HepG2 (cell line): ENCODE results near the gene JSRP1. TPM values are rescaled to one million over a fixed set of nuclear protein-coding genes. Genes with fewer than 3 reads are reported as not detected.
A peak's percentile ranks its signal among the peaks of the same experiment; 100 is the strongest.

Source experiments
- HMGXB4 ChIP-seq, 2 experiments: sonication (generic) in 1 of 2; formaldehyde crosslinking in 1 of 2; IDR thresholded peaks; 2 replicates each; pipeline versions ENCODE4 v1.4.0 to v1.6.1; 2018 to 2020; ENCODE audit warnings: missing genetic modification reagents in 2 of 2, borderline replicate concordance in 1 of 2, low read depth in 1 of 2, mild to moderate bottlenecking in 1 of 2, missing biosample characterization in 1 of 2
- KMT2B ChIP-seq: IDR thresholded peaks from 2 replicates; pipeline ENCODE4 v1.6.1; 2016; ENCODE audit warnings: missing genetic modification reagents, missing compliant biosample characterization
- MYC ChIP-seq: sonication (generic); formaldehyde crosslinking; IDR thresholded peaks from 2 replicates; pipeline ENCODE4 v1.9.0; 2021; ENCODE audit warnings: missing genetic modification reagents, borderline replicate concordance
- SAP130 ChIP-seq: IDR thresholded peaks from 2 replicates; pipeline ENCODE4 v1.6.1; 2016; ENCODE audit warnings: low read depth
- TRAFD1 ChIP-seq: sonication (generic); formaldehyde crosslinking; IDR thresholded peaks from 2 replicates; pipeline ENCODE4 v1.5.1; 2020; ENCODE audit warnings: missing genetic modification reagents, mild to moderate bottlenecking, borderline replicate concordance
- ZBTB3 ChIP-seq: sonication (generic); formaldehyde crosslinking; IDR thresholded peaks from 2 replicates; pipeline ENCODE4 v1.4.0; 2020; ENCODE audit warnings: low read depth, mild to moderate bottlenecking, moderate library complexity, missing genetic modification reagents, borderline replicate concordance
- ZNF142 ChIP-seq: sonication (generic); formaldehyde crosslinking; IDR thresholded peaks from 2 replicates; pipeline ENCODE4 v1.4.0; 2020; ENCODE audit warnings: missing genetic modification reagents
- ZSCAN20 ChIP-seq: sonication (generic); formaldehyde crosslinking; IDR thresholded peaks from 2 replicates; pipeline ENCODE4 v1.4.0; 2020; ENCODE audit warnings: missing genetic modification reagents, mild to moderate bottlenecking, borderline replicate concordance
- ZSCAN25 ChIP-seq: sonication (generic); formaldehyde crosslinking; IDR thresholded peaks from 2 replicates; pipeline ENCODE4 v1.8.0; 2022; ENCODE audit warnings: mild to moderate bottlenecking, missing genetic modification reagents
- ZXDC ChIP-seq: sonication (generic); formaldehyde crosslinking; IDR thresholded peaks from 2 replicates; pipeline ENCODE4 v1.5.0; 2020; ENCODE audit warnings: mild to moderate bottlenecking, missing genetic modification reagents
- polyA plus RNA-seq, 8 experiments: library from polyadenylated mRNA; depleted of rRNA in 3 of 8; stranded (reverse) in 7 of 8; unstranded in 1 of 8; fragments of >200 nt; fragmentation: Illumina TruSeq in 4 of 8; extraction: Trizol in 4 of 8; gene quantifications; 2 replicates each; pipeline versions ENCODE4 v1.2.1 to v1.2.3, GENCODE V29; 2011 to 2016; ENCODE audit warnings: low read depth in 4 of 8, missing spikeins in 1 of 8, mixed read lengths in 1 of 8; ENCODE audit not compliant: insufficient read depth in 1 of 8
- total RNA-seq, 5 experiments: library from RNA; depleted of rRNA; stranded (reverse); fragments of >200 nt; fragmentation: Illumina TruSeq; extraction: Trizol; gene quantifications; 2 replicates each; pipeline ENCODE4 v1.2.3, GENCODE V29; 2016; ENCODE audit warnings: low read depth in 1 of 5

Gene JSRP1
- total and polyA plus RNA-seq, 2 of the 13 experiments (the other 11 are each of a cell fraction or from before 2014, with no cell fraction given): 0.16 to 0.38 TPM

GRCh38 chr19:2270423-2271233 is 14.4 kb upstream of the JSRP1 start (continued):
- TF ChIP-seq ZSCAN25 (no peak), TRAFD1 (CRISPR knock-in tag) (no peak), KMT2B (CRISPR knock-in tag) (no peak), ZXDC (CRISPR knock-in tag) (0 out of 2 replicates have a peak, but pooled peaks have one; percentile 48), ZNF142 (CRISPR knock-in tag) (no peak), ZBTB3 (CRISPR knock-in tag) (no peak), MYC (CRISPR knock-in tag) (peak; percentile 43; the same call in 1 of the 2 replicates), ZSCAN20 (CRISPR knock-in tag) (peak; percentile 55), HMGXB4 (CRISPR knock-in tag; IDR thresholded peaks at IDR 0.05; ENCODE audit: borderline replicate concordance in 1 of 2, low read depth in 1 of 2) (peak in 1 of 2 experiments; percentile 38; a peak in 1 of 4 replicates), SAP130 (CRISPR knock-in tag) (peak; percentile 57)
